Endothelial cell of umbilical vein (primary cell): ENCODE measurements around the gene KCND1. TPM values are rescaled to one million over a fixed set of nuclear protein-coding genes. Genes with fewer than 3 reads are reported as not detected.

Experiments used
- Bru-seq: library from RNA; stranded (reverse); fragments of 400-500 nt; gene quantifications from one replicate; lab custom pipeline; 2021; lab: Mats Ljungman, UMichigan
- BruChase-seq, 2 experiments: library from RNA; stranded (reverse); fragments of 400-500 nt; gene quantifications; one replicate each; lab custom pipeline; 2021; lab: Mats Ljungman, UMichigan
- BruUV-seq: library from RNA; stranded (reverse); fragments of 400-500 nt; replicated peaks from 2 replicates; lab custom pipeline; 2021; lab: Mats Ljungman, UMichigan
- CTCF ChIA-PET: fragments of 300-600, 350-600 bp; sonication (Branson Sonifier 250); formaldehyde crosslinking; loops from one replicate; lab custom pipeline; 2021; ENCODE audit warnings: antibody characterized with exemption, inconsistent platforms; lab: Charles Lee
- POLR2A ChIA-PET: fragments of 300-600, 350-600 bp; sonication (Branson Sonifier 250); formaldehyde crosslinking; loops from one replicate; lab custom pipeline; 2021; ENCODE audit warnings: antibody characterized with exemption, inconsistent platforms; lab: Charles Lee
- DNase-seq: peaks from one replicate; pipeline ENCODE4 v3.0.0-alpha.2; 2011; ENCODE audit warnings: low read depth, low spot score
- FAIRE-seq: peaks from 2 replicates; lab custom pipeline; 2011; peaks lifted over from hg19 to GRCh38; lab: Jason Lieb, UNC
- H2AFZ ChIP-seq: 2 replicates; pipeline ENCODE4 v1.6.0; 2012; ENCODE audit warnings: low read depth, low read length, control low read depth, inconsistent platforms
- H3K27ac ChIP-seq: 2 replicates; pipeline ENCODE4 v1.5.1; 2011; ENCODE audit warnings: low read depth, mild to moderate bottlenecking, control low read depth, low read length, moderate library complexity; ENCODE audit not compliant: insufficient read depth
- H3K27me3 ChIP-seq, 2 experiments: 2 replicates each; pipeline versions ENCODE4 v1.6.0 to v1.6.1; 2011; ENCODE audit warnings: low read length in 2 of 2, mixed read lengths in 1 of 2; ENCODE audit not compliant: control insufficient read depth in 2 of 2, insufficient read depth in 2 of 2
- H3K36me3 ChIP-seq, 2 experiments: 2 replicates in 1 of 2; 3 replicates in 1 of 2; pipeline ENCODE4 v1.5.1; 2011; ENCODE audit warnings: low read length in 2 of 2, mild to moderate bottlenecking in 1 of 2, moderate library complexity in 1 of 2; ENCODE audit not compliant: control insufficient read depth in 2 of 2, insufficient read depth in 2 of 2; ENCODE audit errors: extremely low read depth in 1 of 2
- H3K4me1 ChIP-seq: 3 replicates; pipeline ENCODE4 v1.5.1; 2011; ENCODE audit warnings: mild to moderate bottlenecking, low read length; ENCODE audit not compliant: control insufficient read depth, insufficient read depth; ENCODE audit errors: extremely low read depth
- H3K4me2 ChIP-seq: 2 replicates; pipeline ENCODE4 v1.6.1; 2011; ENCODE audit warnings: low read length, control low read depth, mixed read lengths; ENCODE audit not compliant: insufficient read depth
- H3K4me3 ChIP-seq, 3 experiments: fragments of 200-600 bp in 1 of 3; sonication (generic), shearing (Covaris generic) in 1 of 3; replicated peaks in 1 of 3; 2 replicates each; pipeline ENCODE4 v1.5.1; 2011 to 2016; ENCODE audit warnings: control low read depth in 3 of 3, low read length in 3 of 3, mild to moderate bottlenecking in 2 of 3, inconsistent platforms in 1 of 3, low read depth in 1 of 3, moderate library complexity in 1 of 3; ENCODE audit not compliant: insufficient read depth in 1 of 3
- H3K79me2 ChIP-seq: 2 replicates; pipeline ENCODE4 v1.6.0; 2012; ENCODE audit warnings: low read length, inconsistent platforms; ENCODE audit not compliant: control insufficient read depth, insufficient read depth
- H3K9ac ChIP-seq: replicated peaks from 2 replicates; pipeline ENCODE3; 2011; ENCODE audit warnings: low read length, control low read depth; ENCODE audit not compliant: insufficient read depth; ENCODE audit errors: extremely low read depth
- H3K9me1 ChIP-seq: replicated peaks from 3 replicates; pipeline ENCODE4 v1.6.0; 2011; ENCODE audit warnings: mild to moderate bottlenecking, low read length; ENCODE audit not compliant: control insufficient read depth, insufficient read depth; ENCODE audit errors: extremely low read depth
- H3K9me3 ChIP-seq: replicated peaks from 2 replicates; pipeline ENCODE4 v1.5.1; 2012; ENCODE audit warnings: low read length, inconsistent platforms; ENCODE audit not compliant: control insufficient read depth, insufficient read depth
- H4K20me1 ChIP-seq: replicated peaks from 2 replicates; pipeline ENCODE3; 2011; ENCODE audit warnings: mild to moderate bottlenecking, low read length; ENCODE audit not compliant: control insufficient read depth, insufficient read depth; ENCODE audit errors: extremely low read depth
- FOS ChIP-seq: IDR thresholded peaks from 2 replicates; pipeline ENCODE4 v1.6.1; 2011; ENCODE audit warnings: mild to moderate bottlenecking, low read length, moderate library complexity, borderline replicate concordance; ENCODE audit not compliant: insufficient read depth
- POLR2AphosphoS5 ChIP-seq: IDR thresholded peaks from 2 replicates; pipeline ENCODE4 v1.6.1; 2012; ENCODE audit warnings: low read depth, mild to moderate bottlenecking, control low read depth, low read length, moderate library complexity; ENCODE audit not compliant: insufficient read depth
- dilution Hi-C: fragments of 300-500 bp; cut with MboI; formaldehyde crosslinking; loops from one replicate; pipeline ENCODE4 v1.15.0; 2019; ENCODE audit warnings: low sequenced_read_pairs; ENCODE audit not compliant: extremely low pct_ligation_motif_present
- intact Hi-C: fragments of 100-400 bp; cut with micrococcal nuclease; formaldehyde crosslinking; loops from one replicate; pipeline ENCODE4 v1.10.0; 2022
- long read RNA-seq: library from polyadenylated mRNA; stranded (forward); transcript quantifications from one replicate; pipeline ENCODE4 v2.0.0, GENCODE V29; 2021
- polyA minus RNA-seq, 3 experiments: library from RNA; depleted of rRNA, polyadenylated mRNA; stranded (reverse); fragments of >200 nt; gene quantifications; 1 replicate in 1 of 3; 2 replicates in 2 of 3; pipeline ENCODE4 v1.2.3, GENCODE V29; 2011
- polyA plus RNA-seq, 4 experiments: library from polyadenylated mRNA; depleted of rRNA in 3 of 4; stranded (reverse) in 3 of 4; unstranded in 1 of 4; fragments of >200 nt; gene quantifications; 2 replicates each; pipeline versions ENCODE4 v1.2.1 to v1.2.3, GENCODE V29; 2011 to 2012; ENCODE audit warnings: missing spikeins in 1 of 4
- total RNA-seq: library from RNA; stranded (reverse); gene quantifications from 2 replicates; pipeline ENCODE4 v1.2.3, GENCODE V29; 2021
- TF ChIP-seq, protein P1 (sequence below), 2 donors: IDR thresholded peaks; 1 replicate in 1 of 2; 2 replicates in 1 of 2; pipeline ENCODE4 v1.5.1; 2011; ENCODE audit warnings: low read length in 2 of 2, mild to moderate bottlenecking in 2 of 2, moderate library complexity in 2 of 2, control low read depth in 1 of 2, inconsistent platforms in 1 of 2, low read depth in 1 of 2; ENCODE audit not compliant: insufficient read depth in 1 of 2; ENCODE audit errors: extremely low read depth in 1 of 2

The KCND1 gene
- total RNA-seq (0.67 and 1.3 TPM in 2 replicates), polyA plus RNA-seq (0.54 and 1.1 TPM in 2 replicates), polyA minus RNA-seq (0.66 and 1.5 TPM in 2 replicates), Bru-seq, nascent RNA (percentile 19 among the genes with signal in this experiment), BruChase-seq, experiment 1, labeled RNA remaining after a 6-hour chase (percentile 77 among the genes with signal in this experiment), BruChase-seq, experiment 2, labeled RNA remaining after a 2-hour chase (percentile 44 among the genes with signal in this experiment)
- 0.34 and 0.63 TPM in 2 replicates for polyA plus RNA-seq (2011; cell fraction: cytosol; rRNA removed)
- 3.6 and 4.8 TPM in 2 replicates for polyA plus RNA-seq (2011; cell fraction: nucleus; rRNA removed)
- polyA plus RNA-seq (2012), result 1.0 and 1.6 TPM in 2 replicates
- 0.41 TPM for polyA minus RNA-seq (2011; cell fraction: cytosol; rRNA and poly(A)+ RNA removed)
- 0.82 and 1.8 TPM in 2 replicates for polyA minus RNA-seq (2011; cell fraction: nucleus; rRNA and poly(A)+ RNA removed)
- long read RNA-seq, full-length matches to known transcripts, result 1 of 1 reads
- long read RNA-seq, partial matches to known transcripts, result 0 of 1 reads
- long read RNA-seq, other reads (novel, unspliced or antisense), result 0 of 1 reads

DNA sequence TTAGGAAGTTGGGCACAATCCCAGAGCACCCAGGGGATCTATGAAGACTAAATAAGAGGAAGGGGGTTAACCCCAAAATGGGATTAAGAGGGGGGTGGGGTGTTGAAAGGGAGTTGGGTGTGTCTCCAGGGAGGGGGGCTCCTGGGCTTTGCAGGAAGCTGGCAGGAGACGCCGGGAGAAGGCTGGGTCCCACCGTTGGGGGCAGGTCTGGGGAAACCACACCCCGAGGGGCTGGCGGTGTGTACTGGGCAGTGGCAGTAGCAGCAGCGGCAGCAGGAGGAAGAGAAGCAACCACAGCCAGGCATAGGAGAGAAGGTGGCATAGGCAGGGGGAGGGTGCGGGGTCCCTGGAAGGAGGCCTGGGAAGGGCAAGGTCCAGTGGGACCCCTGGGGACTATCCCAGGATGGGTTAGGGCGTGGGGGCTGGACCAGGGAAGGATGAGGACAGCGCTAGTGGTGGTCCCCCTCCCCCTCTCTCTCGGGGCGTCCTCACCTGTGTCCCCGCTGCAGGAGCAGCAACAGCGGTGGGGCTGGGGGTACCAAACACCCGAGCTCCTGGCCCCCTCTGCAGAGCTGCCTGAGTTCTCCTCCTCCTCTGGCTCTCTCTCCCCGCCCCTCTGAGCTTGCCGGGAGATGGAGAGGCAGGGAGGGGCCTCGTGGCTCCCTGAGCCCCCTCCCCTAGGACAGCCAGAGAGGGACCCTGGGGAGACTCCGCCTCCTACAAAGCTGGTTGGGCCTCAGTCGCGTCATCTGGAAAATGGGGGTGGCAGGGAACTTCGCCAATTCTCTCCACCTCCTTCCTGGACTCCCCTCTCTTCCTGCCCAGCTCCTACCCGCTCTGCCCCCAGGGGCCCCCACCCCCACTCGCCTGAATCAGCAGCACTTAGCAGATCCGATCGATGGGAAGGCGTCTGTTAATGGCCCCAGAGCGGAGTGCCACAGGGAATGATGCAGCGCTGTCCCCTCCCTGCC, at the start of gene KCND1:
Gene KCND1 (minus strand): TSS at position 596 of the 971 bp plus-strand sequence. CDS start 1,573 bp downstream, outside the sequence.
- CTCF ChIA-PET, result interaction anchor here (0.8 to 1.8 kb wide), 8 partner anchors 10 to 109 kb away, joined by 3 to 17 read pairs (median 4); partner anchors contain the start of genes TFE3 and WDR45
- dilution Hi-C loops (no loop called here), intact Hi-C loops (loop anchor here (1.0 kb wide), 1 partner anchor 72 kb away; the partner anchor contains the start of gene TFE3)
- Histone ChIP-seq H3K27ac (no peak within 1 kb of the TSS), H3K4me1 (peaks cover 3% of the 10 kb centered on the region), H3K79me2 (no peaks in the 10 kb centered on the region), H3K9ac (no peak within 1 kb of the TSS), H3K4me2 (peak within 1 kb of the TSS; percentile 22), H3K9me1 (no peaks in the 10 kb centered on the region), H3K4me3 (peak within 1 kb of the TSS in 1 of 3 experiments; percentile 3), H3K9me3 (no peaks in the 10 kb centered on the region), H2AFZ (no peak within 1 kb of the TSS), H3K36me3 (peaks cover 0 to 16% of the 10 kb centered on the region in 2 experiments), H4K20me1 (no peaks in the 10 kb centered on the region), H3K27me3 (no peaks in the 10 kb centered on the region)
- peak; percentile 44 for DNase-seq
- no TSS peak for BruUV-seq
- TF ChIP-seq POLR2AphosphoS5 (no peak), FOS (no peak)
- TF ChIP-seq, protein P1, sequence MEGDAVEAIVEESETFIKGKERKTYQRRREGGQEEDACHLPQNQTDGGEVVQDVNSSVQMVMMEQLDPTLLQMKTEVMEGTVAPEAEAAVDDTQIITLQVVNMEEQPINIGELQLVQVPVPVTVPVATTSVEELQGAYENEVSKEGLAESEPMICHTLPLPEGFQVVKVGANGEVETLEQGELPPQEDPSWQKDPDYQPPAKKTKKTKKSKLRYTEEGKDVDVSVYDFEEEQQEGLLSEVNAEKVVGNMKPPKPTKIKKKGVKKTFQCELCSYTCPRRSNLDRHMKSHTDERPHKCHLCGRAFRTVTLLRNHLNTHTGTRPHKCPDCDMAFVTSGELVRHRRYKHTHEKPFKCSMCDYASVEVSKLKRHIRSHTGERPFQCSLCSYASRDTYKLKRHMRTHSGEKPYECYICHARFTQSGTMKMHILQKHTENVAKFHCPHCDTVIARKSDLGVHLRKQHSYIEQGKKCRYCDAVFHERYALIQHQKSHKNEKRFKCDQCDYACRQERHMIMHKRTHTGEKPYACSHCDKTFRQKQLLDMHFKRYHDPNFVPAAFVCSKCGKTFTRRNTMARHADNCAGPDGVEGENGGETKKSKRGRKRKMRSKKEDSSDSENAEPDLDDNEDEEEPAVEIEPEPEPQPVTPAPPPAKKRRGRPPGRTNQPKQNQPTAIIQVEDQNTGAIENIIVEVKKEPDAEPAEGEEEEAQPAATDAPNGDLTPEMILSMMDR (IDR thresholded peaks at IDR 0.05; ENCODE audit: extremely low read depth in 1 of 2, insufficient read depth in 1 of 2, low read depth in 1 of 2, low read length in 2 of 2), result no peak
- peak; percentile 28 for FAIRE-seq
- POLR2A ChIA-PET, result no interaction called here
